ENCODE measurements around the gene LCOR. TPM values are rescaled to one million over a fixed set of nuclear protein-coding genes. Genes with fewer than 3 reads are reported as not detected.
"Not testable (repeated sequence)": the region's sequence is repeated elsewhere in the genome, so short reads cannot be mapped to it uniquely, and the experiment has no call there.

Gene LCOR
- polyA plus RNA-seq, 3 donors = 23.7 to 35.5 (median 33.8) TPM

GRCh38 chr10:97028126-97028831 lies 196.2 kb downstream of the LCOR start:
- no peak for DNase-seq

DNA sequence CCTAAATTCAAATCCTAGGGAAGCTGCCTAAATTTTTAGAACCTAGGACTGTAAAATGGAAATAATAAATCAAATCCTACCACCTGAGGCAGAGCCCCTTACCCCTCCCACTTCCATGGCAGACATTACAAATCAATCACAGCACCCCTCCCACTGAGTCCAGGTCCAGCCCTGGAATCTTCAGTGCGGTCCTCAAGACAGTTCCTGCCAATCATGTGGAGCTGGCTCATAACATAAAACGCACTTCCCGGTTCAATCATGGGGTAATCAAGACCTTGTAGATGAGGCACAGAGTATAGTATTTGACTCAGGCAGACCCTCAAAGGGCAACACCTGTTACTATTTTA lies 196.7 kb downstream of the LCOR start:
- DNase-seq = no peak

GRCh38 chr10:97029271-97029670 lies 197.2 kb downstream of the LCOR start:
- DNase-seq = no peak

GRCh38 chr10:97030894-97031293 lies 198.8 kb downstream of the LCOR start:
- no peak for DNase-seq

DNA sequence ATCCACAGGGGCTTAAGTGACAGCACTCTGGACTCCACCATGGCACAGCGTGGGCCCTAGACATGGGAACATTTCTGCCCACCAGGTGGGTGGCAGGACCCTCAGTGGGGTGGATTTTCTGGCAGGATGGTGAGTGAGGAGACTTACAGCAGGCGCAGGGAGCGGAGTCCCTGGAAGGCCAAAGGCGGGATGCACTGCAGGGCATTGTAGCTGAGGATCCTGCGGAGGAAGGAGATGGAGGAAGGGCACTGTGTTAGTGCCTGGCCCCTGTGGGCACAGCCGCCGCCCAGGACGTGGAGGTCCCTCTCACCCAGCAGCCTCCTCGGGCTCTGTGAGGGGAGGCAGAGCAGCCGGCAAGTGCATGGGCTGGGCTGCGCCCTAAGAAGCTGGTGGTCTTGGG lies 199.4 kb downstream of the LCOR start:
- no peak for DNase-seq

DNA sequence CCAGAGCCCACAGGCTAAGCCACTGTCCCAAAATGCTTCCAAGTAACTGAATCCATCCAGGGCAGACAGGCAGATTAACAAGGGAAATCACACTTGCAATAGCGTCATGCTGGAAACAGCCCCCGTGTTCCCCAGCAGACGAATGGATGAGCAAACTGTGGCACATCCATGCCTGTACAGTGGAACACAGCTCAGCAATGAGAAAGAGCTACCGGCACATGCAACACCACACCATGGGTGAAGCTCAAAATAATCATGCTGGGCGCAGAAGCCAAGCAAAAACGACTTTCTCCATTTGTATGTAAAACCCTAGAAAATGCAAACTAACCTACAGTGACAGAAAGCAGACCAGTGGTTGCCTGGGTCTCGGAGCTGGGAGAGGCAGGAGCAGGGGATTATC lies 200.5 kb downstream of the LCOR start:
- no peak for DNase-seq

DNA sequence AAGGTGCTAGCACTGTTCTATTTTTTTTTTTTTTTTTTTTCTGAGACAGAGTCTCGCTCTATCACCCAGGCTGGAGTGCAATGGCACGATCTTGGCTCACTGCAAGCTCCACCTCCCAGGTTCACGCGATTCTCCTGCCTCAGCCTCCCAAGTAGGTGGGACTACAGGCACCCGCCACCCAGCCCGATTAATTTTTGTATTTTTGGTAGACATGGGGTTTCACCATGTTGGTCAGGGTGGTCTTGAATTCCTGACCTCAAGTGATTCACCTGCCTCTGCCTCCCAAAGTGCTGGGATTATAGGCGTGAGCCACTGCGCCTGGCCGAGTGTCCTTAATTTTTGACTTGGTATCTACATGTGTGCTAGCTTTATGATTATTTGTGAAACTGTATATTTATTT lies 201.7 kb downstream of the LCOR start:
- DNase-seq = not testable (repeated sequence)

DNA sequence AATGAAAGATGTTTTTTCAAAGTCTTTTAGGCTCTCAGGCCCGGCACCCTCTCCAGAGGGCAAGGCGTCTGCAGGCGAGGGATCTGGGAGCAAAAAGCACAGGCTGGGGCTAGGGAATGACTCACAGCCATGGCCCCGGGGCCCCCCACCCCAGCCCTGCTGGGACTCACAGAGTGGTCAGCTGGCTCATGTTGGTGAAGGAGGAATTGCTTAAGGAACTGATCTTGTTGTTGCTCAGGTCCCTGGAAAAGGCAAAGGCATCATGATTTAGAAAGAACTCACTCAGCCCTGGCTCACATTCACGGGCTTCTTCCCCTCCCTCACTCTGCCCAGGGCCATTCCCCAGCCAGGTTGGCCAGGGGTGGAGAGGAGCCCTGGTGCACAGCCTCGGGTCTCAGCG lies 202.2 kb downstream of the LCOR start:
- DNase-seq = no peak

GRCh38 chr10:97034958-97035769 lies 203.1 kb downstream of the LCOR start:
- DNase-seq = no peak

- peak; percentile 74 for DNase-seq
Observed at GRCh38 chr10:97037365-97038361, 205.6 kb downstream of the LCOR start.

DNA sequence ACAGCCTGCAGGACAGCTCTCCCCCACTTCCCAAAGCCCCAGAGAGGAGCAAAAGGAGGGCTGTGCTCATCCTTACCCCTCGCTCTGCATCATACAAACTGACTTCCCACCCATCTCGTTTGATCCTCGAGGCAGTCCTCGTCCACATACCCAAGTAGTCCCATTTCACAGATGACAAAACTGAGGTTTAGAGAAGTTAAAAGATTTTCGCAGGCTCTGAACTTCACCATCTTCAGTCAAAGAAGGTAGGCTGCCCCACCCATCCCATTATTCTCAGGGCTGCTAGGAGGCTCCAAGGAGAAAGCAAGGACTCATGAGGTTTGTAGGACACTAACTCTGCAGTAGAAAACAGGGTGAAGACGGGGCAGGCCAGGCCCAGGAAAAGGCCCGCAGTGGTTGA lies 206.6 kb downstream of the LCOR start:
- DNase-seq = no peak

DNA sequence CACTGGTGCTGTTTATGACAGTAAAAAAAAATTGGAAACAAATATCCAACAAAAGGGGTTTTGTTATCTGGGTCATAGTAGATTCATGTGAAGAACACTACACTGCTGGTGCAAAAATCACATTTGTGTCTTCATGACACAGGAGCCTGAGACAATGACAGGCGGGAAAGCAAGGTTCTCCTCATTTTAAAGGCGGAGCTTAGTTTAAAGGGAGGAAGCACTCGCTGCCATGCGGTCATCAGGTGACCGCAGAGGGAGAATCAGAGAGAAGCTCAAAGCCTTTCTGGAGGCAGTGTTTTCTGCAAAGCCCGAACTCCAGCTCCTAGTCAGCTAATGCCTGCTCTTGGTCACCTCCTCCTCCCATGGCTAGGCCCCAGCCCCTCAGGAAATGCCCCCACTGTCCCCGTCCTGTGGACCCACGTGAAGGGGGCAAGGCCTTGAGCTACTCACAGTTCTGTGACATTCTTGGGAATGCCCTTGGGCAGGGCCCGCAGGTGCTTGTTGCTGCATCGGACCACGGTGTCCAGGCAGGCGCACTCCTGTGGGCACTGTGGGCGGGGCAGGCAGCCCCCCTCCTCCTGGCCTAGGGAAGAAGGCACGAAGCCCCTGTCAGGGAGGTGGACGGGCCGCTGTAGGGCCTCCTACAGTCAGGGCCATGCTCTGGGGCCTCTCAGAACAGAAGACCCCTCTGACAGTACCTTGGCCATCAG lies 207.6 kb downstream of the LCOR start:
- no peak for DNase-seq

DNA sequence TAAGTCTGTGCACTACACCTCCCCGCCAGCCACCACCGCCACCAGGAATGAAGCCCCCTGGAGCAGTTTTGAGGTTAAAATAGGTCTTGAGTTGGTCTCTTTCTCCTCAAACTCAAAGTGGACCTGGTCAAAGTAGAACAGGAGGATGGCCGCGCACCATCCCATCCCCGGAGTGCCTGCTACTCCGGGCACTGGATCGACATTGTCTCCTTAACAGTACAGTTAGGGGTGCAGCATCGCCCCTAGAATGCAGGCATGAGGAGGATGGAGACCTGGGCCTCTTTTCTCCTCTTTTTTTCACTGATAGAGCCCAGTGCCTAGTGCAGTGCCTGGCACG lies 208.1 kb downstream of the LCOR start:
- DNase-seq = no peak

- no peak for DNase-seq
Observed at GRCh38 chr10:97040706-97041105, 208.6 kb downstream of the LCOR start.

- no peak for DNase-seq
Observed at GRCh38 chr10:97042081-97042480, 210.0 kb downstream of the LCOR start.

DNA sequence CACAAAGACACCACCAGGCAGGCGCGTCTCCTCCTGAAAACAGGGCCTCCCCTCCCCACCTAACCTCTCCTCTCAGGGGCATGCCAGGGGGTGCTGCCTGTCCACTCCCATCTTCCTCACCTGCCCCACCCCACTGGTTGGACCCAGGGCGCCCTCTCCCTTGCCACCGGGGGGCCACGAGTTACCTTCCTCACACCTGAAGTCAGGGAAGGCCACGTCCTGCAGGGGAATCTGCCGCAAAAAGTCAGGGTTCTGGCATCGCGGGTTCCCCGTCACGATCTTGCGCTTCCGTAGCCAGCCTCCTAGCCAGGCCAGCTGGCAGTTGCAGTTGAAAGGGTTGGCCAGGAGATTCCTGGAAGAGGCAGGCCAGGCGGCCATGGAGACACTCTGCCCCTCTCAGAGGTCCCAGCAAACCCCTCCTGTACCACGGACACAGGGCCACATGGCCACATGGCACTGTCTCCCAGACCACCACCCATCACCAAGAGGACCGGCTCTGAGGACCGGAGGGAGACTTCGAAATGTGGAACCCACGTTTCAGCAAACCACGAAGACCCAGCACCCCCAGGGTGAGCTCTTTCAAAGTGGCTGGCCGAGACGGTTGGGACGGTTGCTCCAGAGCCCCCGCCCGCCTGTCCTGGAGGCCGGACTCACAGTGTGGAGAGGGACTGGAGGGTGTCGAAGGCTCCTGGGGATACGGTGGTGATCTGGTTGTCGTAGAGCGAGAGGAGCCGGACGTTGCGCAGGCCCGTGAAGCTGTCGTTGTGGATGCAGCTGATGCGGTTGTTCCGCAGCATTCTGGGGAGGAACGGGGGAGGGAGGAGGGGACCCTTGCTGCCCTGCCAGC lies 210.8 kb downstream of the LCOR start:
- no peak for DNase-seq

DNA sequence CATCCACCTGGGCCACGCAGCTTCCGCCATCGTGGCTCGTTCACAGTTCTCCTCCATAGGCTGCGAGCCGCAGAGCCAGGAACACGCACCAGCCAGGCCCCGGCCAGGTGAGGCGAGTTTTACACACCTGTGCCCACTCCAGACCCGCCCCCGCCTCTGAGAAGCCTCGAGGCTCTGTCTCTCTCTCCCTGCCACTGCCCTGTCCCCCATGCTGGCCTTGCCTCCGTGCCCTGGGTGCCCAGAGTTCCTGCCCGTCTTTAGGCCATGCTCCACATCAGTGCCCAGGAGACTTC lies 211.4 kb downstream of the LCOR start:
- no peak for DNase-seq
